ENCODE results near the gene WDR64.

DNA sequence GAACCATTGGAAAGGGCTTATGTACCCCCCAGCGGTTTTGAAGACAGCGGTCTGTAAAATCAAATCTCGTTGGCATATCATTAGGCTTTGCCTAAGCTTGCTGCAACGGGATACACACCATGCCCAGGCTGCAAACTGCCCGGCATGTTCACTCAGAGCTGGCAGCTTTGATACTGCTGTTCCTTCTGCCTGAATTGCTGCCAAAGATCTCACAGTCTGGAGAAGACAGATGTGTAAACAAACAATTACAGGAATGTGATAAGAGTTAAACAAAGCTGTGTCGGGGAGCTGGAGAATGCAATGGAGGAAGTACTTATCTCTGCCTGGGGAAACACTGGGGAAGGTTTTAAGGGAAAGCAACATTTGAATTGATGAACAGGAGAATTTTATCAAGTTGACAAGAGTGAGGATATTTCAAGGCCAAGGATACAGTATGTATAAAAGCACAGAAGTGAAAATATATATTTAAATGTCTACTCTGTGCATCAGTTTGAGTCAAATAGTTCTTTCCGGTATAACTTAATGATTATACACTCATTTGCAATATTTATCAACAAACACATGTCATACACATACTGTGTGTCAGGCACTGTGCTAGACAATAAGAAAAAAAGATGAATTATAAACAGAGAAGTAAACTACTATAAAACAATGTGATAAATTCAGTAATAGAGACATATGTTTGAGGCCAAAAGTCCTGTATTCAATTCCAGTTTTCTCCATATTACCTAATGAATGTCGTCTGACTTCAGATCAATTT is 41.8 kb upstream of the WDR64 start:
- no peak for TF ChIP-seq CTCF (IDR thresholded peaks at IDR 0.05)
- no peak for TF ChIP-seq EP300 (IDR thresholded peaks at IDR 0.05)
- no peak for TF ChIP-seq POLR2A (IDR thresholded peaks at IDR 0.05)

All from sigmoid colon (tissue), 4 donors.